Suppressor macrophage (primary cell): Measurements from ENCODE around the gene MAPK14.
"Not testable (repeated sequence)": the region's sequence is repeated elsewhere in the genome, so short reads cannot be mapped to it uniquely, and the experiment has no call there.

Source experiments
- DNase-seq, 4 experiments: peaks; one replicate each; pipeline ENCODE4 v3.0.0-alpha.2; 2020 to 2022

The MAPK14 gene

GRCh38 chr6:36070252-36070651, 42.6 kb downstream of the MAPK14 start:
- no peak for DNase-seq

DNA sequence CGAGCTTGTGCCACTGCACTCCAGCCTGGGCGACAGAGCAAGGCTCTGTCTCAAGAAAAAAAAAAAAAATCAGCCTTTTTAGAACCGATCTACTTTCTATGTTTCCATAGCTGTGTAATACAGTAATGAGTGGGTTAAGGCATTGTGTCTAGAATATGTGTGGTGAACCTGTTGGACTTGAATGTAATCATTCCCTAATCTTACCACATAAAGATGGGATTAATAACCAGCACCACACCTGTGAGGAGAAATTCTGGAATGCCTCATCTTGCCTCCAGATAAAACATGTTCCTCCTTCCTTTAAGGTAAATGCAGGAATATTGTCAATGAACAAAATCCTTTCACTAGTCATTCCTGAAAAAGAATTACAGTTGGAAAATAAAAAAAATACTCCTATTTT, 43.7 kb downstream of the MAPK14 start:
- no peak for DNase-seq

DNA sequence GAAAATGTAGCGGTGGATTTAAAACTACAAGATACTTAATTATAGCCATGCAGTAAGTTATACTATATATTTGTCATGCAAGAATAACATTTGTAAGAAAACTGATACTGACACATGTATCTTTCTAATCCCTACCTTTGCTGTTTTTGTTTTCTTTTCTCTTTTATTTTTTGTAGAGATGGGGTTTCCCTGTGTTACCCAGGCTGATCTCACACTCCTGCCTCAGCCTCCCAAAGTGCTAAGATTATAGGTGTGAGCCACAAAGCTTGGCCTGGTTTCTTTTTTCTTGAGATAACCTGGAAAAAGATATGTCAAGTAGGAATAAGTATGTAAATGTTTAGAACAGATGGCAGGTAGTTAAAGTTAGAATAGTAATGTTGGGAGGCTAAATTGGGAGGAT, 44.1 kb downstream of the MAPK14 start:
- no peak for DNase-seq

DNA sequence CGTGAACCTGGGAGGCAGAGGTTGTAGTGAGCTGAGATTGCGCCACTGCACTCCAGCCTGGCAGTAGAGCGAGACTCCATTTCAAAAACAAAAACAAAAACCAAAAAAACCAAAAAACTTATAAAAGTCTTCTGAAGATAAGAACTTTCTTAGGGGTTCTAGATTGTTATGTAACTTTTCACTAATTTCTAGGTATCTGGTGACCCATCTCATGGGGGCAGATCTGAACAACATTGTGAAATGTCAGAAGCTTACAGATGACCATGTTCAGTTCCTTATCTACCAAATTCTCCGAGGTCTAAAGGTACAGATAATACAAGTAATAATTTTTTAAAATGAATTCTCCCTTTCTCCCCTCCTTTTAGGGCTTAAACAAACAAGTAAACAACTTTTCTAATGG, 45.1 kb downstream of the MAPK14 start:
- no peak for DNase-seq

DNA sequence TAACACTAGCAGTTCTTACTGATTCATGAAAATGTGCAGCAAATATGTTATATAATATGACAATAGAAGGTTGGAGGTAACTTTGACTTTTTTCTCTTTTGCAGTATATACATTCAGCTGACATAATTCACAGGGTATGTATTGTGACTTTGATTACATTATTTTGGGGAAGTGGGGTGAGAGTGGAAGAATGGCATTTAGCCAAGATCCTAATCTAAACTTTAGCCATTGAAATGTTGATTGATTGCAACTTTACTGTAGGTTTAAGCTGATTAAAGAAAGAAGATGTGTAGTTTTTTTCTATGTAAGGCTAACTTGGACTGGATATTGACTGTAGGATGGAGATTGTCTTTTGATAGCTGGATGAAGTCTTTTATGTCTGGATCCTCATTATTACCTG, 46.0 kb downstream of the MAPK14 start:
- DNase-seq = peak in 1 of 4 experiments; percentile 7

GRCh38 chr6:36075656-36076055, 48.0 kb downstream of the MAPK14 start:
- peak; percentile 20 to 45 (median 34) for DNase-seq

DNA sequence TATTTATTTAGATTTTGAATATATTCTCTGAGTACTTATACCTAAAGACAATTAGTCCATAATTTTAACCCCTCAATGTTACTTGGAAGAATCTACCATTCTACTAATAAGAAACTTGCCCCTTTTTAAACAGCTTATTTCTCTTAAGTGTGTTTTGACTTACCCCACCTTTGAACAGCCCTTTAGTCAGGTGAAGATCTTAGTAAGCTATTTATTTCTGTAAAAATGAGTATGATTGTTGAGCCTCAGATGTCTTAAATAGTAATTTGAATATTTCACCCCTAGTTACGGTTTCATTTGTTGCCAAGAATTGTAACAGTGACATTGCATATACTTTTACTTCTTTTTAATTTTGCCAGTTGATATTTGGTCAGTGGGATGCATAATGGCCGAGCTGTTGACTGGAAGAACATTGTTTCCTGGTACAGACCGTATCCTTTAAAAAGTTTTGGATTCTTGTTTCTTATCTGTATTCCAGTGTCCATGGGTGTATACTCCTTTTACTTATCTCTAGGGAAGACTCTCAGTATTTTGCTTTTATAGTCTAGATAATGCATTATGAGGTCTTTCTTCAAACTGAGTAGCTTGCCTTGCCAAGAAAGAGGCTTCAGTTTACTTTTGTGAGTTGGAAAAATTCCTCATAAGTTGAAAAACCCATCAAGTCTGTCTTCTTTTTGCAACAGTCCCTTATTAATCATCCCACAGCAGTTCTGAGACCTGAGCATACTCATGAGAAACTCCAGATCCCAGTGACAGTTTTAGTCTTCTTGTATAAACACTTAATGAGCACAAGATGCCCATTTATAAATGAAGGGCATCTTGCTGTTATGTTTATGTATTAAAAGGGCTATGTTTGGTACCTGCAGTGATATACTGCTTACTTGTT, 48.8 kb downstream of the MAPK14 start:
- no peak for DNase-seq

GRCh38 chr6:36078159-36078558, 50.6 kb downstream of the MAPK14 start:
- DNase-seq = no peak

DNA sequence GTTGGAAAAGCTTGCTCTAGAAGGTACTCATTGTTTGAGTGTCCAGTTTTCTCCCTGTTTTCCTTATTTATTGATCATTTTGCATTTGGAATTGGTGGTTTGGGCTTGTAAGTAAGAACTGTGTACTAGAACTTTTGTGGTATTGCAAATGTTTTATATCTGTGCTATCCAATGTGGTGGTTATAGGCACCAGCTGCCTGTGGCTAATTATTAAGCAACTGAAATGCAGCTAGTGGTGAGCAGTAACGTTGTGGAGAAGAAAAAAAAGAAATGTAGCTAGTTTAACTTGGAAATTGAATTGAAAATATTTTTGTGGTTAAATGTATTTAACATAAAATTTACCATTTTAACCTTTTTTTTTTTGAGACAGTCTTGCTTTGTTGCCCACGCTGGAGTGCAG, 52.0 kb downstream of the MAPK14 start:
- DNase-seq = no peak

DNA sequence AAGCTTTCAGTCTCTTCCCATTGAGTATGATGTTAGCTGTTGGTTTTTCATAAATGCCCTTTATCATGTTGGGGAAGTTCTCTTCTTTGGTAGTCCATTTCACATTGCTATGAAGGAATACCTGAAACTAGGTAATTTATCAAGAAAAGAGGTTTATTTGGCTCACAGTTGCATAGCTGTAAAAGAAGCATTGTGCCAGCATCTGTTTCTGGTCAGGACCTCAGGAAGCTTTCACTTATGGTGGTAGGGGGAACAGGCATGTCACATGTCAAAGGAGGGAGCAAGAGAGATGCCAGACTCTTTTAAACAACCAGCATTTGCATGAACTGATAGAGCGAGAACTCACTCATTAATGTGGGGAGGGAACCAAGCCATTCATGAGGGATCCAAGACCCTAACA, 54.7 kb downstream of the MAPK14 start:
- no peak for DNase-seq

- DNase-seq = no peak
Measured at GRCh38 chr6:36083446-36083845, 55.8 kb downstream of the MAPK14 start.

- DNase-seq = not testable (repeated sequence)
Measured at GRCh38 chr6:36088204-36088603, 60.6 kb downstream of the MAPK14 start.

DNA sequence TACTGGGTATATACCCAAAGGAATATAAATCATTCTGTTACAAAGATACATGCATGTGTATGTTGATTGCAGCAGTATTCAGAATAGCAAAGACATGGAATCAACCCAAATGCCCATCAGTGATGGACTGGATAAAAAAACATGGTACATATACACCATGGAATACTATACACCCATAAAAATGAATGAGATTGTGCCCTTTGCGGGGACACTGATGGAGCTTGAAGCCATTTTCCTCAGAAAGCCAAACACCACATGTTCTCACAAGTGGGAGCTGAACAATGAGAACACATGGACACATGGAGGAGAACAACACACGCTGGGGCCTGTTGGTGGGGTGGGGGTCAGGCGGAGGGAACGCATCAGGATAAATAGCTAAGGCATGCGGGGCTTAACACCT, 61.4 kb downstream of the MAPK14 start:
- DNase-seq = no peak

DNA sequence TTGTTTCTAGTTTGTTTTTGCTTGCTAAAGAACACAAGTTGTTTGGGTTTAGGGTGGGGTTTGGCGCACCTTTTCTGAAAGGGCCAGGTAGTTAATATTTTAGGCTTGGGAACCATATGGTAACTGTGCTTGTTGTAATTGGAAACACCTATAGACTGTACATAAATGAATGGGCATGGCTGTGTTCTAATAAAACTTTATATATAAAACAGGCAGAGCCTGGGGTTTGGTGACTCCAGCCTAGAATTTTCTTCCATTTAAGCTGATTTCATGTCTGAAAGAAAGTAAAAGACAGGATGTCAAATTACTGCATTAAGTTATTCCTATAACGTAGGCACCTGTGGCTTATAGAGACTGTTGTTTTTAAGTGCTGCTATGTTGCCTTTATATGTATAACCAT, 66.6 kb downstream of the MAPK14 start:
- DNase-seq = no peak

DNA sequence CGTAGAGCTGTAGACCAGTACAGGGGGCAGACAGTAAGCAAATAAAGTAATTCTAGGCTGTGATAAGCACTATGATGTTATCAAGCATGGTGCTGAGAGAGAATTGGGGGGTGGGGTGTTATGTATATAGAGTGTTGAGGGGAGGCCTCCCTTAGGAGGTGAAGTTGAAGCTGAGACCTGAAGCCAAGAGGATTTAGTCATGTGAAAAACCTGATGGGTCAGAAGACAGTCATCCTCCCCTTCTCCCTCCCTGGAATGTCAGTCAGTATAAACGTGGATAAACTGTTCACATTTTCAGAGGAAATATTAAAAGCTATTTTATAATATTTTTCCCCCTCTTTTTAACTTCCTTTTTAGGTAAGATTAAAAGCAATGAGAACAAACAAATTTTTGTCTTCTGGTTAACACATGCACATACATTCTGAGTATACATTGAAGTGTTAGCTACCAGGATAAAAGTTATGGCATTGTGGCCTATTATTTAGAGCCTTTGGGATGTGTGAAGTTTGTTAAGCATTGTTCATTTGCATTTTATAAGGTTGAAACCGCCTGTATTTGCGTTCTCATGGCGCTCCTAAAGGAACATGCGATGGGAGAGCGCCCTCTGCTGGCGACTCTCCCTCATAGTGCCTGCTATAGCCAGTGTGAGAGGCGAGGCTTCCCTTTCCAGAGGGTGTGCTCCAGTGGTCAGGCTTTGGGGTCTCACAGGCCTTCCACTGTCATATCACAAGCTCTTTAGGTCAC, 67.3 kb downstream of the MAPK14 start:
- peak; percentile 85 to 93 (median 92) for DNase-seq

GRCh38 chr6:36095497-36096391, 68.1 kb downstream of the MAPK14 start:
- DNase-seq = no peak

- no peak for DNase-seq
Measured at GRCh38 chr6:36098253-36098919, 70.8 kb downstream of the MAPK14 start.

DNA sequence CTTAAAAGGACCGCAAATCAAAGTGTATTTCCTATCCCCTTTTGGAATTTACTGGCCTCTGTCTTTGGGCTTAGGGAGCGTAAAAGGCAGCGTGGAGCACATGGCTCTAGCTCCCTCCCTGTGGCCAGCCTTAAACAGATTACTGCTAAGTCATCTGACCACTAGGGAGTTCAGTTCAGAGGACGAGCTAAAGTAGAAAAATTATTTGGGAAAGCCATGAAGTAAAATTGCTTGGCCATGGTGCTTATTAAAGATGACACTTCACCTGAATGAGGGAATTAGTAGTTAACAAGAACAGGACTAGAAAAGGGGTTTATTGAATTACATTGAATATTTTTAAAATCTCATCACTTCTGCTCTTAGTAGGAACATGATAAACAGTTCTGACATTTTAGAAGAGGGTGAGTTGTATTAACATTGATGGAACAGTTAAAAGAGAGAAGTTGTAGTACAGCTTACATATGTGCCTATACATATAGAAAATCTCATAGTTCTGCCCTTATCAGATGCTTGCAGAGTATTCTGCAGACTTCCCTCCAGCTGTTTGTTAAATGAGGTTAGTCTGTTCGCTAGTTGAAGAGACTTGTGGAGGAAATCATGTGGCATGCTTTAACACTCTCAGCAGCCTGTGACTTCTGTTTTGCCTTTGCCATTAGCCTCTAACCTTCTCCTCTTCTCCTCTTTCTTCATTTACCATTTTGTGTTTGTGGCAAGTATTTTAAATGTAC, 71.5 kb downstream of the MAPK14 start:
- DNase-seq = peak in 2 of 4 experiments; percentile 16 to 27

- no peak for DNase-seq
Measured at GRCh38 chr6:36099869-36100483, 72.4 kb downstream of the MAPK14 start.

DNA sequence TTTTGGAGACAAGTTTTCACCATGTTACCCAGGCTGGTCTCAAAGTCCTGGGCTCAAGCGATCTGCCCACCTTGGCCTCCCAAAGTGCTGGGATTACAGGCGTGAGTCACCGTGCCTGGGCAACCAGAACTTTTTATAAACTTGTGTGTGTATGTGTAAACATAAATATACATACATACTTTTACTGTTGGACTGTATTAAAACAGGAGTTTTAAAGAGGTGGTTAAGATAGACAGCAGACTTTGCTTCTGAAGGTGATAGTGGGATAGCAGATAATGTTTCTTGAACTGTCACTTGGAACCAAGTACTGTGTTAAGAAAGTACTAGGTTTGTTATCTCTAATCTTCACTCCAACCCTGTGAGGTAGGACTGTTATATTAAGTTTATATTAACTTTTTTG, 74.1 kb downstream of the MAPK14 start:
- no peak for DNase-seq

GRCh38 chr6:36102853-36103252, 75.2 kb downstream of the MAPK14 start:
- DNase-seq = no peak
